ENCODE measurements around the gene HNF1B.

- TF ChIP-seq POLR2A (IDR thresholded peaks at IDR 0.05; ENCODE audit: low read depth, low read length) (no peak), TAF1 (IDR thresholded peaks at IDR 0.05; ENCODE audit: borderline replicate concordance, low read depth, low read length) (no peak), POLR2AphosphoS5 (IDR thresholded peaks at IDR 0.05; ENCODE audit: low read depth, low read length) (no peak)
Measured at GRCh38 chr17:37662353-37662752, 82.5 kb downstream of the HNF1B start.

Data from GM12892 (cell line).